Measurements from ENCODE around the gene GLRB.
"Not testable (repeated sequence)": the region's sequence is repeated elsewhere in the genome, so short reads cannot be mapped to it uniquely, and the experiment has no call there.

The GLRB gene

DNA sequence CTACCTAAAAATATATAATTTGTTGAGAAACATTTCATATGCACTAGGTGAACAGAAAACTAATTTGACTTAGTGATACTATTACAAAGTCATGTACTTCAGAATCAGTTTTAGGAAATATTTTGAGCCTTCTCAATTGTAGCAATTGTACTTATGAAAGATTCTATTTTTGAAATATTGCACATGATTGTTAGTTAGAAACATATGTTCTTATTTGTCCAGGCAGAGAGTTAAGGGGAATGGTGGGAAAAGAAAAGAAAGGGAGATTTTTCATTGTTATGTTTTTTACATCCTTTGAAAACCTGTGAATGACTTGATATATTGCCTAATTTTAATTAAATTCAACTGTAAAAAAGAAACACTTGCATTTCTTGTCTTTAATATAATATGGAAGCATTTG lies 66.0 kb downstream of the GLRB start:
- DNase-seq, result no peak

DNA sequence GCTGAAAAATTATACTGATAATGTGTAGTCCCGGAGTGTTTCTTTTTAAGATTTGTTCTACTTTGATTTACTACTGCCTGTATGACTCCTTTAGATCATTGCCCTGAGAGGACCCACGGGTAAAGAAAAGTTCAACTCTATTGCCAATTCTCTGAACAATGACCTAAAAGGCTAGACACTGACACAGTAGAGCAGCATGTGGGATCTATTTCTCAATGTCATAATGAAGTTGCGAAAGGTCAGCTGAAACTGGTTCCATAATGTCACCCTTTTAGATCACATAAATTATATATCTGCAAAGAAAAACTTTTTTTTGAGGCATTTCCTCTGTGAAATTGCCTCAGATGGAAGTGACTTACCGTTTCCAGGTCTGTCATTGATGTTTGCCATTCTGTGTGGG lies 67.4 kb downstream of the GLRB start:
- DNase-seq, result no peak

DNA sequence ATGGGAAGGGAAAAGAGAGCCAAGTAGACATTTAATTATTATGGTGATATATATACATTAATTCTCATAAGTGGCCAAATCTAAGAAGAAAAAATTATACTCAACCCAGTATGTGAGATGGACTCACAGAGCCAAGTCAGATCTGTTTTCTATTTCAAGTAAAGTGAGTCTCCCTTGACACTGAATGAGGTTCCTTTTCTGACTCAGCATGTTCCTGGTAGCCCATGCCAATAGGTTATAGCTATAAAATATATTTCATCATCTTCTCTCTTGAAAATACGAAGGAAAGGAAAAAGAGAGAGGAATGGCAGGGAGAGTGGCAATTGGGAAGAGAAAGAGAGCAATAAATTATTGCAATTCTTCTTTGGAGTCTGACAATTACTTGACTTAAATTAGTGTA lies 75.8 kb downstream of the GLRB start:
- no peak for DNase-seq

DNA sequence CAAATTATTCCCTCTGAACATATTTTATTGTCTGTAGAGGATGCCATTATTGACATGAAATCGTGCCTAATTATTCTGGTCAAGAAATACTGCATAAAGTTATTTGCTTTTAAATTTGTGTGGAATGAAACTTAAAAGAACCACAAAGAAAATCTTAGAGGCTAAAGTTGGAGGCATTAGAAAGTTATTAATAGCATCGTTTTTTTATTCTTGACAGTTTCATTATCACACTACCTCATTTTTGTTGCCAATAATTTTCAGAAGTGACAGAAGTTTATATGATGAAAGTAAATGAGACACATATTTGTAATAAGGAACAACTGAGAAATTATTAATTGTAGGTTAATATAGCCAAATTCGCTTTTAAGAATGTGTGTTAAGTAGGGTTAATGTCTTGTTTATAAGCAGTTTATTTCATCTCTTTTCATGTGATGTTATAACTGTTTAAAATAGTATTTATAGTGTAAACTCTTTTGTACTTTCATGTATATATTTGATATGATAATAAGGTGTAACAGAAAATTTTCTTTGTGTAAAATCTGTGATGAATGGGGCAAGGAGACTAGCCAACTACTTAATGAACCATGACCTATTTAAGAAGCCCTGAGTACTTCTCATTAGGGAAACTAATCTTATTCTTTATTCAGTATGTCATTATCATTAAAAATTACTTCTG lies 90.1 kb downstream of the GLRB start:
- DNase-seq, result no peak

DNA sequence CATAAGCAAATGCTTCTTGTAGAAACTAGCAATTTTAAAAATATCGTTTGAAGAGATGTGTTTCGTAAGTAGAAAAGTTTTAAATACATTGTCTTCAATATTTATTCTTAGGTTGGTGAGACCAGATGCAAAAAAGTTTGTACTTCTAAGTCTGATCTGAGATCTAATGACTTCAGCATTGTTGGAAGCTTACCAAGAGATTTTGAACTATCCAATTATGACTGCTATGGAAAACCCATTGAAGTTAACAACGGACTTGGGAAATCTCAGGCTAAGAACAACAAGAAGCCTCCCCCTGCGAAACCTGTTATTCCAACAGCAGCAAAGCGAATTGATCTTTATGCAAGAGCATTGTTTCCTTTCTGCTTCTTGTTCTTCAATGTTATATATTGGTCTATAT lies 94.4 kb downstream of the GLRB start:
- DNase-seq, result no peak

DNA sequence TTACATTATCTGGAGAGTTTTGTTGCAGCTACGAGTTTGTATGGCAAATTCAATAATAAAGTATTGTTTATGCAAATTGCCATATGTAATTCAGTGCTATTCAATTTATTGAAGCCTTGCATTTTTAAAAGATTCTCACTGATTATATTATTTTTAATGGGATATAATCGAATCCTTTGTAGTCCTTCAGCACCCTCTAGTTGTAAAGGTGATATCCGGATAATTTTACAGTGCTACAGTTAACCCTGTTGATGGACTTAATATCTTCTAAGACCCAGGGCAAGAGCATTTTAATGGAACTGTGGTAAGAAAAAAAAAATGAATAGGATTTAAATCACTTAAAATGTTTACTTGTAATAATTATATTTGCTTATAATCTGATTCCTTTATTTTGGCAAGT lies 96.1 kb downstream of the GLRB start:
- DNase-seq, result no peak

DNA sequence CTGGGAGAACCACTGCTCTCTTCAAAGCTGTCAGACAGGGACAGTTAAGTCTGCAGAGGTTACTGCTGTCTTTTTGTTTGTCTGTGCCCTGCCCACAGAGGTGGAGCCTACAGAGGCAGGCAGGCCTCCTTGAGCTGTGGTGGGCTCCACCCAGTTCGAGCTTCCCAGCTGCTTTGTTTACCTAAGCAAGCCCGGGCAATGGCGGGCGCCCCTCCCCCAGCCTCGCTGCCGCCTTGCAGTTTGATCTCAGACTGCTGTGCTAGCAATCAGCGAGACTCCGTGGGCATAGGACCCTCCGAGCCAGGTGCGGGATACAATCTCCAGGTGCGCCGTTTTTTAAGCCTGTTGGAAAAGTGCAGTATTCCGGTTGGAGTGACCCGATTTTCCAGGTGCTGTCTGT lies 104.3 kb downstream of the GLRB start:
- not testable (repeated sequence) for DNase-seq

DNA sequence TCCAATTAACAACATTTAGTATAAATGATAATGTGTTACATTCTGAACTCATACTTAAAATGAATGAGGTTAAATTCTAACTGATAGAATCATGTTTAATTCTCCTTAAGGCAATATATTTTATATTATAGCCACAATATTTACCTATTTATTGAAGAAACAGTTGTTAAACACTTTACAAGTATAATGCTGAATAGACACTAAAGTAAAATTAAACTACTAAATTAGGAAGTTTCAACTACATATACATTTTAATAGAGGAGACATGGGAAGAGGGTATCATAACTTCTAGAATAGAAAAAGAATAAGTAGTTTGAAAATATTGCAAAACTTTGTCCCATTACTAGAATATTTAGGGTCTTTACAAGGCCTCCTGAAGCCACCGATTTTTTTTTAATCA lies 108.3 kb downstream of the GLRB start:
- no peak for DNase-seq

DNA sequence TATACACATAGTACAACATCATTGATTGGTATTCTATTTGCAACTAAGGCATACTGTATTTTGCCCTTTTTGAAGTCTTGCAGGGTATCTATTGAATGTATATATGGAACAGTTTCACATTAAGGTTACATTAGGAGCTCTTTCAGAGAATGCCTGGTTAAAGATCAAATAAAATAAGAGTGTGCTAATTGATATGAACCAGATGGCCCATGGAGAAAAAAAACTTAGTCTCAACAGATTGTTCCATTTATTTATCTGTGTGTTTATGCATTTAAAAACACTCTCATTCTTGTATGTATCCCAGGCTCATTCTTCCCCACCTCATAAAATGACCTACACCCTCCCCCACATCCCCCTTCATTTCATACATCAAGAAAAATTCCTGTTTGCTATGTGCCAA lies 109.4 kb downstream of the GLRB start:
- no peak for DNase-seq

DNA sequence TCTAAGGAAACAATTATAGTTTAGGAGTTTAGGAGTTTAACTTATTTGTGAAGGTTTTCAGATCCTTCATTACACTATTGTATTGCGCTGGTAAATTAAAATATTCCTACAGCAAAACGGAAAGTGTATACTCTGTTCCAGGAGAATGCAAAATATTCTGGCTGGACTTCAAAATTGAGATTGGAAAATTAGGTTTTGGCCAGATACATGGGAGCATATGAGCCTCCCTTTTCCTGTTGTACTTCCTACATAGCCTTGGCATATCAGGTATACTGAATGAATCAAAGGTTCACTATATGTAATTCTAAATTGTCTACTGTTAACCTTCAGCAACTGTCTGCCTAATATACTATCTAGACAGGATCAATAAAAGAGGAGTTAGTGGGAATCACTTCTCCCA lies 119.4 kb downstream of the GLRB start:
- DNase-seq, result no peak

DNA sequence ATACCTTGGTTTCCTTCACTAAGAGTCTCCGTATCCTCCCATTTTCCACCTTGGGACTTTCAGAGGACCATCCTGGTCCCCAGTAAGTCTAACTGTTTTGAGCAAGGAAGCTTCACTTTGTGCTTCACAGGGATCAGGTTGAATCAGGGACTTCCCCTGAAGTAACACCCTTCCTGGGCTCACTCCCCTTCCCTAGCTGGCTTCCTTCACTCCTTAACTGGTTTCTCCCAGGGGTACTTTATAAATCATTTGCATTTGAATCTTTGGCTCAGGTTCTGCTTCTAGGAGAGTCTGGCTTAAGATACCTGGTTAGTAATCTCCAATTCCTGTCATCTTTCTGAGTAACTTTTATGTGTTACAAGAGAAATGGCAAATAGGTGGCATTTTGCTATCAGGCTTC lies 120.1 kb downstream of the GLRB start:
- no peak for DNase-seq

DNA sequence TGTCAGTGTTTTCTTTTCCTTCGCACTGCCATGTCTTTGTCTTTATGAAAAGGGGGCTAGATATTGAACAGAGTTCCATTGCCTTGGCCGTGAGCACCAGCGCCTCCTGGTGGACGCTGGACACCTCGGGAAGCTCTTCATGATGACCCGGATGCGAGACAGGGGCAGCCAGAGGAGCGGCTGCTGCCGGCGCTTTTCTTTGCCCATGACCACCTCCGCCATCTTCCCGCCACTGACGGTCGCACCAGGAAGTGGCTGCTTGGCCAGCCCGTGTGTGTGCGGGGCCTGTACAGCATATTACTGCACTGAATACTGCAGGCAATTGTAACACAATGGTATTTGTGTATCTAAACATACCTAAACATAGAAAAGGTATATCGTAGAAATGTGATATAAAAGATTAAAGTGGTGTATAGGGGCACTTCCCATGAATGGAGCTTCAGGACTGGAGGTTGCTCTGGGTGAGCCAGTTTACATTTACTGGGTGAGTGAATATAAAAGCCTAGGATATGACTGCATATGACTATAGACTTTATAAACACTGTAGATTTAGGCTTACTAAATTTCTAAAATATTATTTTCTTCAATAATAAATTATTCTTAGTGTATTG lies 128.8 kb downstream of the GLRB start:
- DNase-seq, result no peak

DNA sequence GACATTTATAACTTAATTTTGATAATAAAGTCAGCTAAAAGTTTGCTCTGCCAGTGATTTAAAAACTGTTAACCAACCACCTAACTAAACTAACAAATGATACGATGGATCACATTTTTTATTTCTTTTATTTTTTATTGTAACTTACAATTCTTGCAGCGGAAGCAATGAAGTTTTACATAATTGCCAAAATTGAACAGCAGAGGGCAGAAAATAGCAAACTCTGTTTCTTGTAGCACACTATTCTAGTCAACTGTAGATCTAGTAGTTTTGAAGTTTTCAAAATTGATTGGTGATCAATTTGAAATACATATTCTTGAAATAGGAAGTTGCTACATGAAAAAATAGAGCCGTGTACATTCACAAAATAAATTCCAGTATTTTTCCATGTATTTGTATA lies 141.8 kb downstream of the GLRB start:
- DNase-seq, result peak; percentile 17

DNA sequence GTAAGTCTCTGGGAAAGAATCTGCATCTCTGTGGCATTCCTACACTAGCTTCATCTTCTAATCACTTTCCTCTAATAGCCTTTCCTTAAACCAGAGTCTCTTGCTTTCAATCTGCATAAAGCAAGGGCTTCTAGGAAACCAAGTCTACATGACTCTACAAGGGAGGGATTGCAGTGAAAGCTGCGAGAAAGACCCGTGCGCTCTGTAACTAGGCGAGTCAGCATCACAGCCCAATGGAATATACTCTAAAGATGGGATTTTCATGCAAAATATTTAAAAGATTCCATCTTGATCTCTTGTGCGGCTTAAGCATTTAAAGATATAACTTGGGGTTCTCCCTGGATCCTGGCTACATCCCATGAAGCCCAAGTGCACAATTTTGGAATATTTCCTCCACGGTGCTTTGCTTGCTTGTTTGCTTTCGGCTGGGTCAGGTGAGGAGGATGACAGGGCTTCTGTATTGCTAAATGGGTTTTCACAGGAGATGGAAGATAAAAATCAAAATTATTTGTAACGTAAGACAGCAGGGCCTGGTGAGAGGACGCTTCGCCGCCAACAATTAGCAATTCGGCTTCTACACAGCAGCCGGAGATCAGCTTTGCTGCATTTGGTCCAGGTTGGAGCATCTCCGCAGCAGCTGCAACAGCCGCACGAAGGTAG lies 143.9 kb downstream of the GLRB start:
- DNase-seq, result no peak

DNA sequence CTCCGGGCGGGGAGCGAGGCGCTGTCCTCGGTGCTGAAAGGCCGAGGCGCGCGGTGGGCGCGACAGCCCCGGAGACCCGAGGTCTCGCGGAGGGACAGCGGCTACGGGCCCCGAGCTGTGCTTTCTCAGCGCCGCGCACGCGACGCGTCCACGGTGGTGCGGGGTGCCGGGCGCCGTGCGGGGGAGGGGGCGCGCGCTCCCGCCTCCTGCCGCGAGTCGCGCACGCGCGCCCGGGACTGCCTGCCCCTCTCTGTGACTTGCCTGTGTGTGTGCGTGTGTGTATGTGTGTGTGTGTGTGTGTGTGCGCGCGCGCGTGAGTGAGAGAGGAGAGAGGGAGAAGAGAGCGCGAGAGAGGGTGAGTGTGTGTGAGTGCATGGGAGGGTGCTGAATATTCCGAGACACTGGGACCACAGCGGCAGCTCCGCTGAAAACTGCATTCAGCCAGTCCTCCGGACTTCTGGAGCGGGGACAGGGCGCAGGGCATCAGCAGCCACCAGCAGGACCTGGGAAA lies 144.5 kb downstream of the GLRB start, which contains the start of gene GRIA2:
TSS of gene GRIA2 (plus strand) at position 358 of the 511 bp plus-strand sequence. CDS start 315 bp downstream, outside the sequence.
- peak; percentile 93 for DNase-seq

DNA sequence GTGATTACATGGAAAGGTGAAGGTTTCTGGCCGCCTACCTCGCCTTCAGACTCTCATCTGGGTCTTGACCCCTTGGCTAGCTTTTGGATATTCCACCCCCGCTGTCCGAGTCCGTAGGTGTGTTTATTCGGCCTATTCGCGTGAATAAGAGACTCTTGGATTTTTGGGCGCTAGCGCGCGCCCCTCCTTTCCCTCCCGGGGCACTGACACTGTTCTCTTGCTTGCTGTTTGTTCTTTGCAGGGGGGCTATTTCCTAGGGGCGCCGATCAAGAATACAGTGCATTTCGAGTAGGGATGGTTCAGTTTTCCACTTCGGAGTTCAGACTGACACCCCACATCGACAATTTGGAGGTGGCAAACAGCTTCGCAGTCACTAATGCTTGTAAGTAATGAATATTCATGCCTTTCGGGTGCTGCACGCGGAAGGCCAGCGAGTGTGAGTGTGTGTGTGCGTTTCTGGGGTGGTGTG lies 145.5 kb downstream of the GLRB start:
- DNase-seq, result peak; percentile 71
